ENCODE measurements around the gene CASP9.

DNA sequence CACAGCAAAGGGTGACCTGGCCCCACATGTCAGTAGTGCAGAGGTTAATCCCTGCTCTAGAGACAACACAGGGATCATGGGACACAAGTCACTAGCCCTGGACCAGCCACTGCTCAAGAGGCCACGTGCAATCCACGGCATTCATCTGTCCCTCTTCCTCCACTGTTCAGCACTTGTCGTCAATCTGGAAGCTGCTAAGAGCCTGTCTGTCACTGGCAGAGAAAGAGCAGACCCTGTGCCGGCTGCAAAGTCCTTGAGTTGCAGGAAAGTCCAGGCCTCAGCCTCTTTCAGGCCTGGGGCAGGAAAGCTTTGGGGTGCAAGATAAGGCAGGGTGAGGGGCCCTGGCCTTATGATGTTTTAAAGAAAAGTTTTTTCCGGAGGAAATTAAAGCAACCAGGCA, 31.4 kb downstream of the CASP9 start:
- TF ChIP-seq, protein P1, sequence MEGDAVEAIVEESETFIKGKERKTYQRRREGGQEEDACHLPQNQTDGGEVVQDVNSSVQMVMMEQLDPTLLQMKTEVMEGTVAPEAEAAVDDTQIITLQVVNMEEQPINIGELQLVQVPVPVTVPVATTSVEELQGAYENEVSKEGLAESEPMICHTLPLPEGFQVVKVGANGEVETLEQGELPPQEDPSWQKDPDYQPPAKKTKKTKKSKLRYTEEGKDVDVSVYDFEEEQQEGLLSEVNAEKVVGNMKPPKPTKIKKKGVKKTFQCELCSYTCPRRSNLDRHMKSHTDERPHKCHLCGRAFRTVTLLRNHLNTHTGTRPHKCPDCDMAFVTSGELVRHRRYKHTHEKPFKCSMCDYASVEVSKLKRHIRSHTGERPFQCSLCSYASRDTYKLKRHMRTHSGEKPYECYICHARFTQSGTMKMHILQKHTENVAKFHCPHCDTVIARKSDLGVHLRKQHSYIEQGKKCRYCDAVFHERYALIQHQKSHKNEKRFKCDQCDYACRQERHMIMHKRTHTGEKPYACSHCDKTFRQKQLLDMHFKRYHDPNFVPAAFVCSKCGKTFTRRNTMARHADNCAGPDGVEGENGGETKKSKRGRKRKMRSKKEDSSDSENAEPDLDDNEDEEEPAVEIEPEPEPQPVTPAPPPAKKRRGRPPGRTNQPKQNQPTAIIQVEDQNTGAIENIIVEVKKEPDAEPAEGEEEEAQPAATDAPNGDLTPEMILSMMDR (IDR thresholded peaks at IDR 0.05), result no peak
- TF ChIP-seq POLR2A (IDR thresholded peaks at IDR 0.05), result no peak
